GM21786 (cell line): ENCODE measurements around the gene TIAM2.
A peak's percentile ranks its signal among the peaks of the same experiment; 100 is the strongest.
"Not testable (repeated sequence)": the region's sequence is repeated elsewhere in the genome, so short reads cannot be mapped to it uniquely, and the experiment has no call there.

Source experiments
- ATAC-seq: cut with Tn5 transposase; IDR thresholded peaks from one replicate; pipeline ENCODE4 v1.9.1; 2021; ENCODE audit not compliant: unreplicated experiment

TIAM2 gene

GRCh38 chr6:155222506-155222905 is 227.4 kb downstream of the TIAM2 start:
- no peak for ATAC-seq

DNA sequence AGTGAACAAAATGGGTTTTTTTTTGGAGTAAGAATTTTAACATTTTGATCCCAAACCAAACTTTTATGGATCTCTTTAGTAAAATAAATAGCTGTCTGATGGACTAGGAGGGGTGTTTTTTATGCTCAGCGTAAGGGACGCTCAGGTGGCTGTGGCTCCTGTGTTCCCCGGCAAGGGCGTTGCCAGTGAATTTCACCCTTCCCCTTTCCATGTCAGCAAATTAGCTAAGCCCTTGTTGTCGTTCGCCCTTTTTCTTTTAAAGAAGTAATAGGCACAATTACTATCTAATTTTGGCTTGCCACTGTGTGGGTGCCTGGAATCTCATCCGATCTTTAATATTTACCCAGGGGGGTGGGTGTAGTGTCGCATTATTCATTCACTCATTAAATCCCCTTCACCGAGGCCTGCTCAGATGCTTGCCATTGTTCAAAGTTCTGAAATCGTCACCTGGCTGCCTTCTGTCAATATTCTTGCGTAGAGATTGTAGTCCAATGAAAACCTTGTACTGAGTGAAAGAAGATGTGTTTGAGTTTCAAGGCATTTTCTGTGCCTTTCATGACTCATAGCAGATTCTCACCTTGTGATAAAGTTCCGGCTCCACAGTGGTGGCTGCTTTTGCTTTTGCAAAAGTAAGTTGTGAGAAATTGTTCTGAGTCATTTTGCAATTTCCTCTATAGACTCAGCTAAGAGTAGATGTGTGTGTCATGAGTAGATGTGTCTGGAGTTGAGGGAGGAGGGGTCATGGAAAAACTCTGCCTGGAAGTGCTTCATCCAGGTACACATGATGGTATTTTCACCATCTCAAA is 228.7 kb downstream of the TIAM2 start:
- ATAC-seq, result peak; percentile 97

- ATAC-seq, result no peak
These were observed 229.5 kb downstream of the TIAM2 start for GRCh38 chr6:155224618-155225017.

DNA sequence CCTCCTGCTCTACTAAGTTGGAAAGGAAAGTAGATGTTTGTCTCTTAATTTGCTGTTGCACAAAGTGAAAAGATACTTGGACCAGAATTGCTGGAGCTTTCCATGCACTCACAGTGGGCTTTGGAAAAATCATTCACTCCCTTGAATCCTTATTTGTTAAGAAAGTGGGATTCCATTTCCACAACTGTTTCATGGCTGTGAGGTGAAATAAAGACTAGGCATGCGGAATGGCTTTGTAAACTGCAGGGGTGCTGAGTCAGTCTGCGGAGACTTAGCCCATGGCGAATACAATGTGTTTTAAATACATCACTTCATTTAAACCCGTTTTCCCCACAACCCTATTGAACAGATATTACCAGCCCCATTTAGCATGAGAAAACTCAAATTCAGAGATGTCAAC is 231.9 kb downstream of the TIAM2 start:
- no peak for ATAC-seq

DNA sequence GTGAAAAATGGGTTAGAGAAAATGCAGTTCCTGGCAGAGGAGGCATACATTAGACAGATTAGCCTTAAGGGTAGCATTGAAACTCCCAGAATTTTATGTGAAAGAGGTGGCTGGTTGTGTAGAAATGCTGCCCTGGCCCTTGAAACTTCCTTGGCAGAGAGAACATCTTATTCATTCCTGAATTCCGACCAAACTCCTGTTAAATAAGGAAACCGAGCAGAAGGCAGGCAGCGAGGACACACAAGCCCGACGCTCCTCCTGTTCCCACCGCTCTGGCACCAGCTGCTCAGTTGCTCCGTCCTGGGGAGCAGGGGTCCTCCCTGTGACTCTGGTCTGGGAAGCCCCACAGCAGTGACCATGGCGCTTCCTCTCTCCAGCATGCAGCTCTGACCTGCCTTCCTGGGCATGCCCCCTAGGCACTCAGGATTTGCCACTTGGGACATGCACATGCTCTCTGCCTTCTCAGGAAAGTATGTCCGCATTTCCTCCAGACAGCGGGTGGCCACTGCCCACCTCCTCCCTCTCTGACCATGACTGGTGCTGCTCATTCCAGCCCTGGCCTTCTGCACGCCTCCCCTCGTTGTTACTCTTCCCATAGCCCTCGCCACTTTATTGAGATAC is 233.5 kb downstream of the TIAM2 start:
- ATAC-seq, result no peak

GRCh38 chr6:155230975-155231374 is 235.9 kb downstream of the TIAM2 start:
- ATAC-seq, result not testable (repeated sequence)

GRCh38 chr6:155232848-155233247 is 237.7 kb downstream of the TIAM2 start:
- no peak for ATAC-seq

- no peak for ATAC-seq
These were observed 239.1 kb downstream of the TIAM2 start for GRCh38 chr6:155234167-155234566.

DNA sequence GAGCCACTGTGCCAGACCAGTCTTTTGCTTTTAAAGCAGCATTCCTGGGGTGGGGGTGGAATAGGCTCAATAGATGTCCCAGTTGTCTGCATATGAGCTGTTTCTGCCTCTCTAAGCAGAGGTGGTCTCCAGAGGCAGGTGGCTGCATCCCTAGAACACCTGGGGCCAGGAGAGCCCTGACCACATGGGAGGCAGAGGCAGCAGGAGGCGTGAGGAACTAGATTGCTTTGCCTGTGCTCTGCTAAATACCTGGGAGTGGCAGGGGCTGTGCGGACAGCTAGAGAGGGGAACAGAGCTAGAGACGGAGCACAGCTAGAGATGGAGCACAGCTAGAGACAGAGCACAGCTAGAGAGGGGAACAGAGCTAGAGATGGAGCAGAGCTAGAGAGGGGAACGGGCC is 239.6 kb downstream of the TIAM2 start:
- no peak for ATAC-seq

DNA sequence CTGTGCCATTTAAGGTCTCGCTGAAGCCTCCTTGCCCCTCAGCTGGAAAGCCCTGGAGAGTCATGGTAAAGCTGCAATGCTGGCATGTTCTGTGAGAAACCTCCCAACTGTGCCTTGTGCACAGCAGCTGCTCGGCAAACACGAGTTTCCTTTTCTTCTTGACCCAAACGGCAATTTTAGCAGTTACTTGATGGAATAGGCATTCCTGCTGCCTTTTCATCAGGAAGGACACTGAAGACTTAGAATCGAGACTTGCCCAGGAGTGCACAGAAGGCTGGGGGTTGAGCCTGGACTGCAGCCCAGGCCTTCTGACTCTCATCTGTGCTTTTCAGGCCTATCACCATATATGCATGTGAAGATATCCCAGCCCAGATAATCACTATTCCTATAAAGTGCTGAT is 240.0 kb downstream of the TIAM2 start:
- no peak for ATAC-seq

GRCh38 chr6:155237613-155238012 is 242.5 kb downstream of the TIAM2 start:
- ATAC-seq, result no peak

DNA sequence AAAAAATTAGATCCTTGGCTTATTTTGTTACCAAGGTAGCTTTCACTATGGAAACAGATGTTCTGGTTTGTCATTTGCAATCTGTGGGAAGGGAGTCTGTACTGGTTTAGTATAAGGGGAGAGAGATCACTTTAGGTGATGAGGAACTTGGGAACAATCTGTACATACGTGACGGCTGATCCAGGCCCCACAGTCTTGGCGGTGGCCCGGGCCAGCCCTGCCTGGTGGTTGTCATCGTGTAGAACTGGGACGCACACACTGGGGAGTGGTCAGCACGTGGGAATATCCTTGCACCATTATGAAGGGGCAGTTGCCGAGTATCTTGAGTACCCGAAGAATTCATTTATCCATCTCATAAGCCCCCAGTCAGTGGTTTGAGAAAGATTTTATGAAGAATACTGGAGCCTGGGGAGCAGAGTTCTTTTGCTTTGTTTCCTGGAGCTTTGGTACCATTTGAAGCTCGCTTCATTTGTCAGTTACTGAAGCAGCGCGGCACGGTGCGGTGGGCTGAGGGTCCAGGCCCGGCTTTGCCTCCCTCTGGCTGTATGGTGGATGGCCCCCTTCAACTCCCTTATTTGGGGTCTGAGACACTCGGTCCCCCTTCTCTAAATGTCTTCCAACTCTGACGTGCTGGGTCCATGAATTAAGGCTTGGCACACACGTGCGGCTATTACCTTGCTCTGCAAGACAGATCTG is 245.9 kb downstream of the TIAM2 start:
- ATAC-seq, result no peak

DNA sequence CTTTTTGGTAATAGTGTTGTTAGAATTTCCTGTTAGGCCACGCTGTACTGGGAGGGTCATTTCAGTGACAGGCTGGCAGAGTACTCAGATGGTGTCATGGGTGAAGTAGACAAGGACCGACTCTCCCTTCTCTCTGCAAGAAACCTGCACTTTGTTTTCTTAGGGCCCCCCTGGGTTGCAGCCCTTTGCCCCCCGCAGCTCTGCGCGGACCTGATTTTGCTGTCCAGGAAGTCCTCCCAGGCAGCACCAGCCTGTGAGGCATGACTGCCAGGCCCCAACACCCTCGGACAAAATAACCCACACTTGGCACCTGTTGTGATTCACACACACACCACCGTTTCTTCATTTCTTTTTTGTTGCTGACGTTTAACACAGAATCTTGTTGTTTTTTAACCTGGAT is 246.9 kb downstream of the TIAM2 start:
- ATAC-seq, result no peak

DNA sequence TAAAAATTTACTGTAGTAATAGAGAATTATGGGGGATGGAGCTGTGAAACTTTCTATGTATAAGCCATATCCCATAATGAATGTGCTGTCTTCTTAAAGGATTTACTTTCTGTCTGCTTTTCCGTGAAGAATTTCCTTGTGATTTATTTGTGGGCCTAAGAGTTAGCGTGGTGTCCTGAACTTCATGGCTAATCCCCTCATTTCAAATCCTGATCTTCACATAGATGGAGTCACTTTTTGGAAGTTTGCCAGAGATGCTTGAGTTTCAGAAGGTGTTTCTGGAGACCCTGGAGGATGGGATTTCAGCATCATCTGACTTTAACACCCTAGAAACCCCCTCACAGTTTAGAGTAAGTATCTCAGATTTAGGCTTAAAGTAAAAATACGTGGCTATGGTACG is 249.3 kb downstream of the TIAM2 start:
- ATAC-seq, result no peak

DNA sequence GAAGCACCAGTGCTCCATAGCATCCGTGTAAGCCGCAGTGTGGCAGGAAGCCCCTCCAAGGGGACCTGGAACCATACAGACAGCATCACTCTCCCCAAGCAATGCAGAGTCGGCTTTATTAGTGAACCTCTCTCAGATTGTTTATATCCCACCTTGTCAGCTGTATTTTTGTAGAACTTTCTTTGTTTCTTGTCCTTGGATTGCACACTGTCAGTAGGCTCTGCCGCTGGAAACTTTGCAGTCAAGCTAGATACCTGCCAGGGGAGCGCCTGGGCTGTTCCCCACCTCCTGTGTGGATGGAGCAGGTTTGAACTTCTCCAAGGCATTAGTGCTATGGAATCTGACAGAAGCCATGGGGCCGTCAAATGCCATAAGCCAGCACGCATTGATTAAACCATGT is 250.1 kb downstream of the TIAM2 start:
- ATAC-seq, result no peak

GRCh38 chr6:155245831-155246230 is 250.7 kb downstream of the TIAM2 start:
- no peak for ATAC-seq

GRCh38 chr6:155246825-155247224 is 251.7 kb downstream of the TIAM2 start:
- no peak for ATAC-seq

DNA sequence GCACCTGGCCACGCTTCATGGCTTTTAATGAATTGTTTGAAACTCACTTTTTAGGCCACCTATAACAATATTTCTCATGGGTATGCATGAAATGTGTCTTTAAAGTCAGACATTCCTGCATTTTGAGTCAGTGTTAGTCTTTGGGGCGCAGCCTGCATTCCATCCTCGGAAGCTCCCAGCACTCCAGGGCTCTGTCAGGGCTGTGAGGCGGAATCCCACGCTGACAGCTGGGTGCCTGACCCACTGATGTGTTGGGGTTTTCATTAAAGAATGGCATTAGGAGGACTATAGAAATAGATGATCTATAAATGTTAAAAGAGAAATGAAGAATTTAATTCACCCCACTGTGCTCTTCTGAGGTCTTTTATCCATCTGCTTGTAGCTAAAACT is 252.5 kb downstream of the TIAM2 start:
- no peak for ATAC-seq

DNA sequence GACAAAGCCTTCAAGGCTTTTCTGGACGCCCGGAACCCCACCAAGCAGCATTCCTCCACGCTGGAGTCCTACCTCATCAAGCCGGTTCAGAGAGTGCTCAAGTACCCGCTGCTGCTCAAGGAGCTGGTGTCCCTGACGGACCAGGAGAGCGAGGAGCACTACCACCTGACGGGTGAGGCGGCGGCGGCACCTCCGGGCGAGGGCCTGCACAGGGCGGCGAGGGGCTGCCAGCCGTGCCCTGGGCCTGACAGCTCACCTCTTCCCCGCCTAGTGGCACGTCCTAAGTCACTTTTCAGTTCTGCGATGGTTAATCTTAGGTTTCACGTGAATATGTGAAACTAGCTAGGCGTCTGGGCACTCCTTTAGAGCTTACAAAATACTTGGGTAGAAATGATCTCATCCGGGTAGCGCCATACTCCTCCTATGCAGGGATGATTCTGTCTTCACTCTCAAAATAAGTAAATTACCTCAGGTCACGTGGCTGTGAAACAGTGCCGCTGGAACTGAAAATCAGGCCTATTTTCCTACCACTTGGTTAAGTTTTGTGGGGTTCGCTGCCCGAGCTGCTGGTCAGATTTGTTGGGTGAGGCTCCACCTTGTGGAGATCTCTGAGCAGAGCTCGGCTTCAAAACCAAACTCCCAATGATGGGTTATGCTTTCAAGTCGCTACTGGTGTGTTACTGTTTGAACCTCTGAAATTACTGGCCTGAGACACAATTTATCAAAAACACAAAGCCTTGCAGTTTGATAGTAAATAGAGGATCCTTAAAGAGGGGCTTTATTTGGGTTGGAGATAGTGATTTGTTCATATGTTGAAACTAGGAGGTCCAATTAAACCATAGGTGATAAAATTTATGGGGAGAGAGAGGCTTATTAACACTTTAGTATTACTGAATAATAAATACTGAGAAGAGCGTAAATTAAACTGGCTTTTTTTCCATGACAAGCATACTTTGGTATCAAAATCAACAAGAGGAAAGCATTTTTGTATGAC is 253.2 kb downstream of the TIAM2 start:
- no peak for ATAC-seq

GRCh38 chr6:155250701-155251381 is 255.7 kb downstream of the TIAM2 start:
- no peak for ATAC-seq
